Gastroesophageal sphincter (tissue), 4 donors: ENCODE results near the gene UGP2. TPM values are rescaled to one million over a fixed set of nuclear protein-coding genes. Genes with fewer than 3 reads are reported as not detected.
A peak's percentile ranks its signal among the peaks of the same experiment; 100 is the strongest.

Experiments used
- ATAC-seq: fragments of 150-250 bp; one replicate; pipeline ENCODE4 v1.9.1; 2016; ENCODE audit warnings: mild to moderate bottlenecking, moderate library complexity
- H3K27ac ChIP-seq, 4 donors: fragments of 200-600 bp; sonication (generic) in 3 of 4; 1 replicate in 3 of 4; 2 replicates in 1 of 4; pipeline ENCODE4 v1.5.1; 2016 to 2019
- H3K27me3 ChIP-seq: fragments of 200-600 bp; sonication (generic); one replicate; pipeline ENCODE4 v1.5.1; 2019
- H3K36me3 ChIP-seq, 2 donors: fragments of 200-600 bp; sonication (generic); one replicate each; pipeline ENCODE4 v1.5.1; 2019; ENCODE audit warnings: control low read depth in 1 of 2
- H3K4me1 ChIP-seq, 3 donors: fragments of 200-600 bp; sonication (generic); 1 replicate in 2 of 3; 2 replicates in 1 of 3; pipeline ENCODE4 v1.5.1; 2016 to 2019; ENCODE audit warnings: control low read depth in 2 of 3
- H3K4me3 ChIP-seq, 2 donors: fragments of 200-600 bp; sonication (generic); one replicate each; pipeline ENCODE4 v1.5.1; 2019; ENCODE audit warnings: mild to moderate bottlenecking in 1 of 2, moderate library complexity in 1 of 2
- H3K9me3 ChIP-seq, 3 donors: fragments of 200-600 bp; sonication (generic); one replicate each; pipeline ENCODE4 v1.5.1; 2017 to 2019; ENCODE audit warnings: control low read depth in 2 of 3
- CTCF ChIP-seq, 4 experiments: fragments of 200-600 bp in 2 of 4; fragments of 450-650 bp in 2 of 4; sonication (generic) in 1 of 4; IDR thresholded peaks; one replicate each; pipeline ENCODE4 v1.5.1; 2017 to 2019; ENCODE audit warnings: antibody characterized with exemption in 4 of 4, mild to moderate bottlenecking in 2 of 4, moderate library complexity in 2 of 4
- EP300 ChIP-seq: sonication (generic); formaldehyde crosslinking; IDR thresholded peaks from one replicate; pipeline ENCODE4 v1.6.1; 2017; ENCODE audit warnings: antibody characterized with exemption, mild to moderate bottlenecking
- POLR2A ChIP-seq, 2 donors: fragments of 450-650 bp; IDR thresholded peaks; one replicate each; pipeline ENCODE4 v1.6.1; 2017; ENCODE audit warnings: antibody characterized with exemption in 2 of 2, mild to moderate bottlenecking in 2 of 2, moderate library complexity in 1 of 2
- POLR2AphosphoS5 ChIP-seq: sonication (generic); formaldehyde crosslinking; IDR thresholded peaks from one replicate; pipeline ENCODE4 v1.6.1; 2017; ENCODE audit warnings: antibody characterized with exemption
- WGBS, 2 donors: methylation state at CpG; one replicate each; pipeline ENCODE4 v1.1.5; 2018; ENCODE audit warnings: low coverage in 1 of 2; 5-methylcytosine and 5-hydroxymethylcytosine counted together
- total RNA-seq, 4 donors: library from RNA; depleted of rRNA; stranded (reverse); fragments of >200 nt; gene quantifications; one replicate each; pipeline ENCODE4 v1.1.0, GENCODE V29; 2016

UGP2 gene
- total RNA-seq, 4 donors from 2014 or later: 151 to 222 (median 164) TPM

GRCh38 chr2:63822478-63822877, 19.2 kb upstream of the UGP2 start:
- no peak overlapping the region for H3K27ac ChIP-seq
- 93 to 96% methylated on average over 3 of the region's 3 CpGs for WGBS, 2 donors
- peaks cover 0 to 5% (median 0%) of the 10 kb centered on the region in 3 donors for H3K4me1 ChIP-seq
- H3K27me3 ChIP-seq: no peaks in the 10 kb centered on the region
- H3K4me3 ChIP-seq: no peak overlapping the region
- no peak for ATAC-seq
- no peaks in the 10 kb centered on the region for H3K9me3 ChIP-seq
- no peaks in the 10 kb centered on the region for H3K36me3 ChIP-seq
- no peak for TF ChIP-seq EP300
- no peak for TF ChIP-seq POLR2A (IDR thresholded peaks at IDR 0.05)
- TF ChIP-seq CTCF (IDR thresholded peaks at IDR 0.05): no peak
- TF ChIP-seq POLR2AphosphoS5: no peak

DNA sequence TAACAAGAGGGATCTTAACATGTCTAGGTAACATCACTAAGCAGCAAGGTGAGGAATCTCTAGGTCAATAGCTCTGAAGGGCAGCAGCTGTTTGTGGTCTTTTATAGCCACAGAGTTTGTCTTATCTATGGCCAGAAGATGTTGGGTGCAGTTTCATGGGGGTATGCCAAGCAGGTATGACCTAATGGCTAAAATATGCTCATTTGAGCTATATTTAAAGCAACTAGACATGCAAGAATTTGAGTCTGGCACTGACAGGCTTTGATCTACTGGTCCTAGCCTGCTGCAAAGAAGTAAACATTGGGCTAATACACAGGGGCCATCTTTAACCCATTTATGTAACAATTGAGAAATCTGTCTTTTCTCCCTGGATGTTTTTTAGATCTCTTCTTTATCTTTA, 13.9 kb upstream of the UGP2 start:
- Histone ChIP-seq H3K36me3 (no peaks in the 10 kb centered on the region), H3K27ac (no peak overlapping the region), H3K27me3 (no peaks in the 10 kb centered on the region), H3K4me1 (peaks cover 0 to 5% (median 0%) of the 10 kb centered on the region in 3 donors), H3K9me3 (no peaks in the 10 kb centered on the region), H3K4me3 (no peak overlapping the region)
- TF ChIP-seq POLR2A (IDR thresholded peaks at IDR 0.05): no peak
- TF ChIP-seq CTCF (IDR thresholded peaks at IDR 0.05): no peak
- no peak for TF ChIP-seq EP300
- no peak for TF ChIP-seq POLR2AphosphoS5
- ATAC-seq: peak; percentile 71

GRCh38 chr2:63831176-63831575, 10.5 kb upstream of the UGP2 start:
- ATAC-seq: no peak

GRCh38 chr2:63834401-63834800, 7.3 kb upstream of the UGP2 start:
- Histone ChIP-seq H3K9me3 (no peaks in the 10 kb centered on the region), H3K27me3 (no peaks in the 10 kb centered on the region), H3K36me3 (no peaks in the 10 kb centered on the region), H3K4me1 (no peaks in the 10 kb centered on the region), H3K27ac (no peak overlapping the region), H3K4me3 (no peak overlapping the region)
- TF ChIP-seq POLR2AphosphoS5 (no peak), POLR2A (IDR thresholded peaks at IDR 0.05) (no peak), CTCF (IDR thresholded peaks at IDR 0.05) (no peak)
- no peak for ATAC-seq
- 95% methylated on average over 2 of the region's 2 CpGs; no CpG with 5 or more reads in 1 of the 2 donors for WGBS, 2 donors

More at GRCh38 chr2:63831176-63831575, 10.5 kb upstream of the UGP2 start:
- TF ChIP-seq POLR2AphosphoS5 (no peak), EP300 (no peak), POLR2A (IDR thresholded peaks at IDR 0.05) (no peak), CTCF (IDR thresholded peaks at IDR 0.05) (no peak)
- H3K4me3 ChIP-seq: no peak overlapping the region
- H3K36me3 ChIP-seq: no peaks in the 10 kb centered on the region
- WGBS, 2 donors: 80 to 100% methylated on average over 1 of the region's 1 CpG
- no peak overlapping the region for H3K27ac ChIP-seq
- H3K4me1 ChIP-seq: peaks cover 0 to 5% (median 0%) of the 10 kb centered on the region in 3 donors
- H3K9me3 ChIP-seq: no peaks in the 10 kb centered on the region
- H3K27me3 ChIP-seq: no peaks in the 10 kb centered on the region

- Histone ChIP-seq H3K36me3 (no peaks in the 10 kb centered on the region), H3K27ac (no peak overlapping the region), H3K27me3 (no peaks in the 10 kb centered on the region), H3K9me3 (no peaks in the 10 kb centered on the region), H3K4me1 (peaks cover 0 to 7% (median 3%) of the 10 kb centered on the region in 3 donors), H3K4me3 (no peak overlapping the region)
- ATAC-seq: no peak
- 71 to 75% methylated on average over 2 of the region's 2 CpGs for WGBS, 2 donors
- TF ChIP-seq EP300 (no peak), POLR2A (IDR thresholded peaks at IDR 0.05) (no peak)
Observed at GRCh38 chr2:63837036-63837594, 4.6 kb upstream of the UGP2 start.
